HepG2 (cell line): Measurements from ENCODE around the gene AATF.

Experiments used
- CTCF ChIP-seq: sonication (generic); formaldehyde crosslinking; IDR thresholded peaks from 2 replicates; pipeline ENCODE4 v1.5.0; 2020; ENCODE audit warnings: mild to moderate bottlenecking, missing genetic modification reagents, moderate library complexity
- FOXK2 ChIP-seq: fragments of 450-650 bp; IDR thresholded peaks from 2 replicates; pipeline ENCODE4 v1.6.1; 2016
- HINFP ChIP-seq: sonication (generic); formaldehyde crosslinking; IDR thresholded peaks from 2 replicates; pipeline ENCODE4 v1.4.0; 2020; ENCODE audit warnings: low read depth, mild to moderate bottlenecking, missing genetic modification reagents
- HMGXB4 ChIP-seq, 2 experiments: sonication (generic) in 1 of 2; formaldehyde crosslinking in 1 of 2; IDR thresholded peaks; 2 replicates each; pipeline versions ENCODE4 v1.4.0 to v1.6.1; 2018 to 2020; ENCODE audit warnings: missing genetic modification reagents in 2 of 2, borderline replicate concordance in 1 of 2, low read depth in 1 of 2, mild to moderate bottlenecking in 1 of 2, missing biosample characterization in 1 of 2
- PHF8 ChIP-seq: sonication (generic); formaldehyde crosslinking; IDR thresholded peaks from 2 replicates; pipeline ENCODE4 v1.5.0; 2020; ENCODE audit warnings: missing genetic modification reagents
- SAFB2 ChIP-seq: sonication (generic); formaldehyde crosslinking; IDR thresholded peaks from 2 replicates; pipeline ENCODE4 v1.5.1; 2020; ENCODE audit warnings: missing genetic modification reagents, low read depth, mild to moderate bottlenecking, borderline replicate concordance
- TOE1 ChIP-seq: sonication (generic); formaldehyde crosslinking; IDR thresholded peaks from 2 replicates; pipeline ENCODE4 v1.4.0; 2020; ENCODE audit warnings: mild to moderate bottlenecking, missing genetic modification reagents
- ZSCAN29 ChIP-seq: sonication (generic); formaldehyde crosslinking; conservative IDR thresholded peaks from 2 replicates; pipeline ENCODE4 v1.4.0; 2020; ENCODE audit warnings: mild to moderate bottlenecking, missing genetic modification reagents

DNA sequence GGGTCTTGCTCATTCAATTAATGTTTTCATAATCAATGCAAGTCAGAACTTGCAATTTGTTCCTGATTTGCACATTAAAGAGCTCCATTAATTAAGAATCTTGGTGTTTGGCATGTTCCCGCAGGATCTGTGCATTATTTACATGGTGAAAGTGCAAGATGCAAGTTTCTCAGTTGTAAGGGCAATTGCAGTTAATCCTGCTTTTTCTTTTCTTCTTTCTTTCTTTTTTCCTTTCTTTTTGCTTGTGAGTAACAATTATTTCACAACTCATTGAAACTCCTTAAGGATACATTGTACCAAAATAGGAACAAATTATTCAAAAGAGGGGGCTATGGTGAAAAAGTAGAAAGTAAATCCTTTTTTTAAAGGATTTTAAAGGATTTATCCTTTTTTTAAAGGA is 24.2 kb downstream of the AATF start:
- TF ChIP-seq PHF8 (CRISPR knock-in tag) (no peak), FOXK2 (no peak), SAFB2 (no peak), HINFP (CRISPR knock-in tag) (no peak), CTCF (CRISPR knock-in tag) (no peak), TOE1 (CRISPR knock-in tag) (no peak), HMGXB4 (CRISPR knock-in tag; IDR thresholded peaks at IDR 0.05; ENCODE audit: borderline replicate concordance in 1 of 2, low read depth in 1 of 2) (no peak), ZSCAN29 (CRISPR knock-in tag) (no peak)
